ENCODE results near the gene ARTN. TPM values are rescaled to one million over a fixed set of nuclear protein-coding genes. Genes with fewer than 3 reads are reported as not detected.

ARTN gene
- total and polyA plus RNA-seq, 5 donors from 2014 or later, result 1.5 TPM; not detected in 4

DNA sequence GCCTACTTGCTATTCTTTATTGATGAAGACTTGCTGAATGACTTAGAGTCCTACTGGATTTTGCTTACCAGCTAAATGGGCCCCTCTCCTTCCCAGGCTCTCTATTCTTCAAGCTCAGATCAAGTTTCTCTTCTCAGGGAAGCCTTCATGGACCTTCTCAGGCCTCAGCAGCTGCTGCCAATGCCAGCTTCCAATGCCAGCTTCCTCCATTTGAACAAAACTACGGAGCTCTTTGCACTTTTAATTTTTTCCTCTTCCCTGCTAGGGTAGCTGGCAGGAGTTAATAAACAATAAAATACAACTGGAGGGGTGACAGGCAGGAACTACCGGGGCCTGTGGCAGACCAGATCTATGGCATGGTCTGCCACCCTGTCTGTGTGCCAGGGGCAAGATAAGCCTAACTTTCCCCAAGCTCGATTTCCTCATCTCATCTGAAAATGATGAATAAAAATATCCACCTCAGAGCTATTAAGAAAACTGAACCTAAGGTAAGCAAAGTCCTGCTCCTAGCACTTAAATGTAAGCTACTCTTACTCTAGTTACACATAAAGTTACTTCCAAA is 12.2 kb downstream of the ARTN start:
- no peaks in the 10 kb centered on the region for H3K9me3 ChIP-seq (ENCODE audit: control insufficient read depth in 2 of 2, low read length in 2 of 2)
- DNase-seq (no peak), ATAC-seq (ENCODE audit: low read depth in 2 of 2) (no peak)
- peaks cover 5 to 59% (median 32%) of the 10 kb centered on the region in 4 donors for H3K4me1 Mint-ChIP-seq
- H3K27me3 Mint-ChIP-seq, result no peaks in the 10 kb centered on the region
- H3K36me3 Mint-ChIP-seq, result peaks cover 7% of the 10 kb centered on the region
- peaks cover 6% of the 10 kb centered on the region for H3K36me3 ChIP-seq (ENCODE audit: control insufficient read depth, insufficient read depth, low read length)
- H3K9me3 Mint-ChIP-seq, result no peaks in the 10 kb centered on the region
- peak overlapping the region; percentile 92 to 96 (median 93) for H3K27ac Mint-ChIP-seq
- H3K27me3 ChIP-seq (ENCODE audit: control insufficient read depth, insufficient read depth, low read length), result no peaks in the 10 kb centered on the region
- H3K4me1 ChIP-seq (ENCODE audit: control insufficient read depth, insufficient read depth, low read length, poor library complexity, severe bottlenecking), result peaks cover 26% of the 10 kb centered on the region
- H3K4me3 Mint-ChIP-seq, result peak overlapping the region; percentile 88 to 97 (median 93)
- peak overlapping the region; percentile 73 for H3K4me3 ChIP-seq (ENCODE audit: low read depth, low read length)
- peak overlapping the region; percentile 93 for H3K27ac ChIP-seq (ENCODE audit: insufficient read depth, low read length, poor library complexity, severe bottlenecking)

DNA sequence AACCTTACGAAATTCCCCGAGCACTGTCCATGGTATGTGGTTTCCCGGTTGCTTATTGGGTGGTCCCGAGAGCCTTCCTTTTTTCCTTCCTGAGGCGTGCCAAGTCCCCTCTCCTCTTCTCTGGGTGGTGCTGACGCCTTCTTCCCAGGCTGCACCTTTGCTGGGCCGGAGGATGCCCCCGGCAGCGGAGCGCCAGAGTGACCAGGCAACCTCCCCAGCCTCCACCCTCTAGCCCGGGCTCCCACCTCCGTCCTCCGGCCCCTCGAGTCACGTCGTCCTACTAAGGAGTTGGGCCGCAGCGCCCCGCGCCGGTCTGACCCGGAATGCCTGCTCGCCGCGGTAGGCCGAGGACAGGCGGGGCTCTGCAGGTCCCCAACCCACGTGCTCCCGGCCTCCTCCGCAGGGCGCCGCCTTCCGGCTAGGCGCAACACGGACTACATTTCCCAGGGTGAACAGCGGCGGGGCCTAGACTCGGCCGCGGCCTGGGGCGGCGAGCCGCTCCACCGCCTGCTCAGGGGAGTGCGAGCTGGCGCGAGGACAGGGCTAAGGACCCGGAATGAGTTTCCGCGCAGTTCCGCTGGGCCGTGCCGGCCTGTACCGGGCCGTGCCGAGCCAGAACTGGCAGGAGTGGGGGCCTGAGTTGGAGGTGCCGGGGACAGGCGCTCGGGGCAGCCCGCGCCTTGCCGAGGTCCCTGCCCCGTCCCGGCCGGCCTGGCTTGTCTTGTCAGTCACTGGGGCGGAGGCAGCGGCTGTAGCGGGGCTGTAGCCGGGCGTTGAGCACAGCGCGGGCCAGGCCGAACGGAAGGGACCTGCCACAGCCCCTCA is 12.8 kb downstream of the ARTN start, which contains the start of gene IPO13:
Gene IPO13 (plus strand): TSS at position 715 of the 825 bp plus-strand sequence. CDS start 651 bp downstream, outside the sequence.
- H3K4me3 ChIP-seq (ENCODE audit: low read depth, low read length), result peak within 1 kb of the TSS; percentile 73
- no peaks in the 10 kb centered on the region for H3K27me3 ChIP-seq (ENCODE audit: control insufficient read depth, insufficient read depth, low read length)
- H3K27ac ChIP-seq (ENCODE audit: insufficient read depth, low read length, poor library complexity, severe bottlenecking), result peak within 1 kb of the TSS; percentile 93
- Mint-ChIP-seq H3K9me3 (no peaks in the 10 kb centered on the region), H3K27me3 (no peaks in the 10 kb centered on the region), H3K27ac (peak within 1 kb of the TSS; percentile 92 to 97 (median 93)), H3K4me3 (peak within 1 kb of the TSS; percentile 88 to 97 (median 93)), H3K4me1 (peaks cover 5 to 66% (median 37%) of the 10 kb centered on the region in 4 donors), H3K36me3 (peaks cover 14% of the 10 kb centered on the region)
- H3K9me3 ChIP-seq (ENCODE audit: control insufficient read depth in 2 of 2, low read length in 2 of 2), result no peaks in the 10 kb centered on the region
- peaks cover 6% of the 10 kb centered on the region for H3K36me3 ChIP-seq (ENCODE audit: control insufficient read depth, insufficient read depth, low read length)
- peak; percentile 97 to 98 for ATAC-seq (ENCODE audit: low read depth in 2 of 2)
- H3K4me1 ChIP-seq (ENCODE audit: control insufficient read depth, insufficient read depth, low read length, poor library complexity, severe bottlenecking), result peaks cover 26% of the 10 kb centered on the region
- DNase-seq, result peak; percentile 90 to 98 (median 96)

- H3K4me3 ChIP-seq (ENCODE audit: low read depth, low read length), result peak overlapping the region; percentile 70
- H3K4me1 ChIP-seq (ENCODE audit: control insufficient read depth, insufficient read depth, low read length, poor library complexity, severe bottlenecking), result peaks cover 26% of the 10 kb centered on the region
- H3K36me3 ChIP-seq (ENCODE audit: control insufficient read depth, insufficient read depth, low read length), result peaks cover 6% of the 10 kb centered on the region
- H3K27ac ChIP-seq (ENCODE audit: insufficient read depth, low read length, poor library complexity, severe bottlenecking), result peak overlapping the region; percentile 93
- H3K4me1 Mint-ChIP-seq, result peaks cover 5 to 66% (median 38%) of the 10 kb centered on the region in 4 donors
- peak overlapping the region; percentile 88 to 97 (median 93) for H3K4me3 Mint-ChIP-seq
- ATAC-seq (ENCODE audit: low read depth in 2 of 2) (no peak), DNase-seq (no peak)
- H3K27me3 ChIP-seq (ENCODE audit: control insufficient read depth, insufficient read depth, low read length), result no peaks in the 10 kb centered on the region
- no peaks in the 10 kb centered on the region for H3K9me3 Mint-ChIP-seq
- H3K9me3 ChIP-seq (ENCODE audit: control insufficient read depth in 2 of 2, low read length in 2 of 2), result no peaks in the 10 kb centered on the region
- no peaks in the 10 kb centered on the region for H3K27me3 Mint-ChIP-seq
- H3K27ac Mint-ChIP-seq, result peak overlapping the region; percentile 92 to 97 (median 93)
- peaks cover 16% of the 10 kb centered on the region for H3K36me3 Mint-ChIP-seq
Measured at GRCh38 chr1:43947061-43947873, 13.7 kb downstream of the ARTN start.

GRCh38 chr1:43947874-43948437 is 14.4 kb downstream of the ARTN start:
- no peak for DNase-seq

DNA sequence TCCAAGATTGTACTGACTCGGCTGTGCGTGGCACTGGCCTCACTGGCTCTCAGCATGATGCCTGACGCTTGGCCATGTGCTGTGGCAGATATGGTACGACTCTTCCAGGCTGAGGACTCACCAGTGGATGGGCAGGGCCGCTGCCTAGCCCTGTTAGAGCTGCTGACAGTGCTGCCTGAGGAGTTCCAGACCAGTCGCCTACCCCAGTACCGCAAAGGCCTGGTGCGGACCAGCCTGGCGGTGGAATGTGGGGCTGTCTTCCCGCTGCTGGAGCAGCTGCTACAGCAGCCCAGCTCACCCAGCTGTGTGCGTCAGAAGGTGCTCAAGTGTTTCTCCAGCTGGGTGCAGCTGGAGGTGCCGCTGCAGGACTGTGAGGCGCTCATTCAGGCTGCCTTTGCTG is 16.1 kb downstream of the ARTN start:
- Mint-ChIP-seq H3K4me1 (peaks cover 6 to 56% (median 36%) of the 10 kb centered on the region in 4 donors), H3K4me3 (peak overlapping the region in 2 of 4 donors; percentile 47 to 60), H3K36me3 (peaks cover 16% of the 10 kb centered on the region), H3K9me3 (no peaks in the 10 kb centered on the region), H3K27me3 (no peaks in the 10 kb centered on the region), H3K27ac (no peak overlapping the region)
- H3K36me3 ChIP-seq (ENCODE audit: control insufficient read depth, insufficient read depth, low read length), result peaks cover 6% of the 10 kb centered on the region
- DNase-seq (no peak), ATAC-seq (ENCODE audit: low read depth in 2 of 2) (no peak)
- H3K27me3 ChIP-seq (ENCODE audit: control insufficient read depth, insufficient read depth, low read length), result no peaks in the 10 kb centered on the region
- H3K27ac ChIP-seq (ENCODE audit: insufficient read depth, low read length, poor library complexity, severe bottlenecking), result no peak overlapping the region
- H3K4me3 ChIP-seq (ENCODE audit: low read depth, low read length), result no peak overlapping the region
- peaks cover 26% of the 10 kb centered on the region for H3K4me1 ChIP-seq (ENCODE audit: control insufficient read depth, insufficient read depth, low read length, poor library complexity, severe bottlenecking)
- H3K9me3 ChIP-seq (ENCODE audit: control insufficient read depth in 2 of 2, low read length in 2 of 2), result no peaks in the 10 kb centered on the region

More at GRCh38 chr1:43947874-43948437, 14.4 kb downstream of the ARTN start:
- Mint-ChIP-seq H3K27me3 (no peaks in the 10 kb centered on the region), H3K9me3 (no peaks in the 10 kb centered on the region), H3K36me3 (peaks cover 16% of the 10 kb centered on the region), H3K4me1 (peaks cover 5 to 62% (median 37%) of the 10 kb centered on the region in 4 donors), H3K27ac (peak overlapping the region in 2 of 3 donors; percentile 73 to 92), H3K4me3 (peak overlapping the region; percentile 86 to 95 (median 90))
- Histone ChIP-seq H3K36me3 (ENCODE audit: control insufficient read depth, insufficient read depth, low read length) (peaks cover 6% of the 10 kb centered on the region), H3K27ac (ENCODE audit: insufficient read depth, low read length, poor library complexity, severe bottlenecking) (no peak overlapping the region), H3K4me1 (ENCODE audit: control insufficient read depth, insufficient read depth, low read length, poor library complexity, severe bottlenecking) (peaks cover 26% of the 10 kb centered on the region), H3K27me3 (ENCODE audit: control insufficient read depth, insufficient read depth, low read length) (no peaks in the 10 kb centered on the region), H3K4me3 (ENCODE audit: low read depth, low read length) (peak overlapping the region; percentile 24), H3K9me3 (ENCODE audit: control insufficient read depth in 2 of 2, low read length in 2 of 2) (no peaks in the 10 kb centered on the region)
- ATAC-seq (ENCODE audit: low read depth in 2 of 2), result no peak

DNA sequence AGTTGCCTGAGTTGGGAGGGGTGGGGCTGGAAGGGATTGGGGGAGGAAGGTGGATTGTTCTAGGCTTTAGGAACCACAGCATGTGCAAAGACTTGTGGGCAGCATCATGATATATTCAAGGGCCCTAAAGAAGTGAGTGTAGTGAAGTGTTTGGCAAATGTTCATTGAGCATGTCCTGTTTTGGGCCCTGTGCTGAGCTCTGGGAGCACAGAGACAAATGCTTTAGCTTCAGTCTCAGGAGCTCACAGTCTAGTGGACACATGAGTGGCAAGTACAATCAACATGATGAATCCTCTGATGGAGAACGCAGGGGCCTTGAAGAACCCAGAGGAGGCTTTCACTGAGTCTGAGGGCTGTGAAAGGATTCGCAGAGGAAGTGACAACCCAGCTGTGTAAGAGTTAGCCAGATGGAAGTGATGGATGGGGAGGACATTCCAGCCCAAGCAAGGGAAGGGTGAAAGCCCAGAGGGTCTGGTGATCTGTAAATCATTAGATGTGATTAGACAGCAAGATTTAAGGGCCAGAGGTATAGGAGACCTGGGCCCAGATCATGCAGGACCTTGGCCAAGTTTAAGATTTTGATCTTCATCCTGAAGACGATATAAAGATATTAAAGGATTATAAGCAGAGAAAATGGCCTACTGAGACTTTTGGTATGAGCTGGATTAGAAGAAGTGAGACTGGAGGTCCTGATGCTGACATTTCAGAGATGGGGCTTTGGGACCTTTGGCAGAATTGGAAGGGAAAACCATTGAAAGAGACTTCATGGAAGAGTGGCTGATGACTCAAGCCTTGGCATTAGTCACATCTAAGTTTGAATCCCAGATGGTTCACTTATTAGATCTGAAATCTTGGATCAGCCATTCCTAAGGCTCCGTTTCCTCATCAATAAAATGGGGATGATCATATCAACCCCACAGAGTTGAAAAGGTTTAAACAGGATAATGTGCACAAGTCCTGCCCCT is 17.7 kb downstream of the ARTN start:
- Histone ChIP-seq H3K4me1 (ENCODE audit: control insufficient read depth, insufficient read depth, low read length, poor library complexity, severe bottlenecking) (peaks cover 17% of the 10 kb centered on the region), H3K27ac (ENCODE audit: insufficient read depth, low read length, poor library complexity, severe bottlenecking) (no peak overlapping the region), H3K9me3 (ENCODE audit: control insufficient read depth in 2 of 2, low read length in 2 of 2) (no peaks in the 10 kb centered on the region), H3K36me3 (ENCODE audit: control insufficient read depth, insufficient read depth, low read length) (peaks cover 6% of the 10 kb centered on the region), H3K4me3 (ENCODE audit: low read depth, low read length) (no peak overlapping the region), H3K27me3 (ENCODE audit: control insufficient read depth, insufficient read depth, low read length) (no peaks in the 10 kb centered on the region)
- DNase-seq, result no peak
- no peak for ATAC-seq (ENCODE audit: low read depth in 2 of 2)
- Mint-ChIP-seq H3K4me3 (peak overlapping the region in 1 of 4 donors; percentile 60), H3K4me1 (peaks cover 8 to 41% (median 24%) of the 10 kb centered on the region in 4 donors), H3K27me3 (no peaks in the 10 kb centered on the region), H3K27ac (no peak overlapping the region), H3K36me3 (peaks cover 16% of the 10 kb centered on the region), H3K9me3 (no peaks in the 10 kb centered on the region)

All from CD4-positive, CD25-positive, alpha-beta regulatory T cell (primary cell).